ENCODE data around the gene GRIK1.

Gene GRIK1

GRCh38 chr21:29888437-29888836, 51.4 kb downstream of the GRIK1 start:
- no peak for TF ChIP-seq CTCF (IDR thresholded peaks at IDR 0.05; ENCODE audit: insufficient read depth, missing control alignments)
- FAIRE-seq: no peak
- DNase-seq (ENCODE audit: insufficient read length, low spot score): no peak

GRCh38 chr21:29887313-29888009, 52.3 kb downstream of the GRIK1 start:
- TF ChIP-seq CTCF (IDR thresholded peaks at IDR 0.05; ENCODE audit: insufficient read depth, missing control alignments): no peak
- no peak for FAIRE-seq
- no peak for DNase-seq (ENCODE audit: insufficient read length, low spot score)

- TF ChIP-seq CTCF (IDR thresholded peaks at IDR 0.05; ENCODE audit: insufficient read depth, missing control alignments): no peak
Measured at GRCh38 chr21:29885491-29885890, 54.3 kb downstream of the GRIK1 start.

GRCh38 chr21:29875873-29876272, 63.9 kb downstream of the GRIK1 start:
- DNase-seq (ENCODE audit: insufficient read length, low spot score) (no peak), FAIRE-seq (no peak)
- no peak for TF ChIP-seq CTCF (IDR thresholded peaks at IDR 0.05; ENCODE audit: insufficient read depth, missing control alignments)

More at GRCh38 chr21:29885491-29885890, 54.3 kb downstream of the GRIK1 start:
- DNase-seq (ENCODE audit: insufficient read length, low spot score) (no peak), FAIRE-seq (no peak)

- no peak for DNase-seq (ENCODE audit: insufficient read length, low spot score)
- no peak for FAIRE-seq
- no peak for TF ChIP-seq CTCF (IDR thresholded peaks at IDR 0.05; ENCODE audit: insufficient read depth, missing control alignments)
Measured at GRCh38 chr21:29875036-29875716, 64.6 kb downstream of the GRIK1 start.

- FAIRE-seq (no peak), DNase-seq (ENCODE audit: insufficient read length, low spot score) (no peak)
- no peak for TF ChIP-seq CTCF (IDR thresholded peaks at IDR 0.05; ENCODE audit: insufficient read depth, missing control alignments)
Measured at GRCh38 chr21:29873908-29874307, 65.9 kb downstream of the GRIK1 start.

- no peak for TF ChIP-seq CTCF (IDR thresholded peaks at IDR 0.05; ENCODE audit: insufficient read depth, missing control alignments)
- FAIRE-seq (no peak), DNase-seq (ENCODE audit: insufficient read length, low spot score) (no peak)
Measured at GRCh38 chr21:29870814-29871213, 69.0 kb downstream of the GRIK1 start.
